SK-N-SH (cell line): Measurements from ENCODE around the gene TCEAL9.

Experiments
- CTCF ChIP-seq: fragments of 200-600 bp; sonication (generic); IDR thresholded peaks from 2 replicates; pipeline ENCODE4 v1.6.1; 2017; ENCODE audit warnings: antibody characterized with exemption, mild to moderate bottlenecking, moderate library complexity
- EP300 ChIP-seq, 2 experiments: IDR thresholded peaks; 2 replicates each; pipeline versions ENCODE4 v1.4.0 to v1.6.1; 2012; ENCODE audit warnings: borderline replicate concordance in 1 of 2, low read depth in 1 of 2, low read length in 1 of 2
- EZH2phosphoT487 ChIP-seq: fragments of 200-600 bp; sonication (generic); IDR thresholded peaks from 2 replicates; pipeline ENCODE4 v1.6.1; 2017; ENCODE audit warnings: low read depth, mixed run types, mild to moderate bottlenecking, antibody characterized with exemption, moderate library complexity, borderline replicate concordance
- FOSL2 ChIP-seq: IDR thresholded peaks from 2 replicates; pipeline ENCODE4 v1.4.0; 2012; ENCODE audit warnings: low read depth, mild to moderate bottlenecking, moderate library complexity, borderline replicate concordance
- FOXM1 ChIP-seq: IDR thresholded peaks from 2 replicates; pipeline ENCODE4 v1.4.0; 2012; ENCODE audit warnings: low read depth, mild to moderate bottlenecking
- GATA2 ChIP-seq: sonication (generic); formaldehyde crosslinking; IDR thresholded peaks from 2 replicates; pipeline ENCODE4 v1.5.0; 2020; ENCODE audit warnings: mild to moderate bottlenecking, missing genetic modification reagents
- MEF2A ChIP-seq: IDR thresholded peaks from 2 replicates; pipeline ENCODE4 v1.4.0; 2012; ENCODE audit warnings: low read depth, borderline replicate concordance
- NRF1 ChIP-seq: IDR thresholded peaks from 2 replicates; pipeline ENCODE4 v1.6.1; 2012; ENCODE audit warnings: low read depth, mild to moderate bottlenecking, low read length
- POLR2AphosphoS5 ChIP-seq: IDR thresholded peaks from 2 replicates; pipeline ENCODE4 v1.6.1; 2012; ENCODE audit warnings: low read depth, low read length
- TAF1 ChIP-seq: IDR thresholded peaks from 2 replicates; pipeline ENCODE4 v1.6.1; 2012; ENCODE audit warnings: low read depth, mild to moderate bottlenecking, low read length, moderate library complexity, borderline replicate concordance
- ZBTB33 ChIP-seq: IDR thresholded peaks from 2 replicates; pipeline ENCODE4 v1.4.0; 2012; ENCODE audit warnings: low read depth, borderline replicate concordance

GRCh38 chrX:103309860-103310554, 46.3 kb upstream of the TCEAL9 start:
- no peak for TF ChIP-seq ZBTB33
- TF ChIP-seq CTCF: no peak
- TF ChIP-seq POLR2AphosphoS5: no peak
- TF ChIP-seq NRF1: no peak
- no peak for TF ChIP-seq TAF1
- no peak for TF ChIP-seq EZH2phosphoT487
- no peak for TF ChIP-seq EP300 (IDR thresholded peaks at IDR 0.05; ENCODE audit: borderline replicate concordance in 1 of 2, low read depth in 1 of 2, low read length in 1 of 2)
- TF ChIP-seq FOXM1: no peak
- no peak for TF ChIP-seq FOSL2
- no peak for TF ChIP-seq MEF2A
- TF ChIP-seq GATA2 (CRISPR knock-in tag): no peak
